ENCODE data around the gene SYK.

GRCh38 chr9:90795871-90796317 is 5.7 kb upstream of the SYK start:
- TF ChIP-seq, protein P1, sequence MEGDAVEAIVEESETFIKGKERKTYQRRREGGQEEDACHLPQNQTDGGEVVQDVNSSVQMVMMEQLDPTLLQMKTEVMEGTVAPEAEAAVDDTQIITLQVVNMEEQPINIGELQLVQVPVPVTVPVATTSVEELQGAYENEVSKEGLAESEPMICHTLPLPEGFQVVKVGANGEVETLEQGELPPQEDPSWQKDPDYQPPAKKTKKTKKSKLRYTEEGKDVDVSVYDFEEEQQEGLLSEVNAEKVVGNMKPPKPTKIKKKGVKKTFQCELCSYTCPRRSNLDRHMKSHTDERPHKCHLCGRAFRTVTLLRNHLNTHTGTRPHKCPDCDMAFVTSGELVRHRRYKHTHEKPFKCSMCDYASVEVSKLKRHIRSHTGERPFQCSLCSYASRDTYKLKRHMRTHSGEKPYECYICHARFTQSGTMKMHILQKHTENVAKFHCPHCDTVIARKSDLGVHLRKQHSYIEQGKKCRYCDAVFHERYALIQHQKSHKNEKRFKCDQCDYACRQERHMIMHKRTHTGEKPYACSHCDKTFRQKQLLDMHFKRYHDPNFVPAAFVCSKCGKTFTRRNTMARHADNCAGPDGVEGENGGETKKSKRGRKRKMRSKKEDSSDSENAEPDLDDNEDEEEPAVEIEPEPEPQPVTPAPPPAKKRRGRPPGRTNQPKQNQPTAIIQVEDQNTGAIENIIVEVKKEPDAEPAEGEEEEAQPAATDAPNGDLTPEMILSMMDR (IDR thresholded peaks at IDR 0.05): no peak
- no peak for TF ChIP-seq EZH2 (IDR thresholded peaks at IDR 0.05; ENCODE audit: borderline replicate concordance, insufficient read depth, low read depth, low read length, poor library complexity, severe bottlenecking)

Measured in B cell (primary cell).